IgD-negative memory B cell (primary cell): ENCODE measurements around the gene TWF2. TPM values are rescaled to one million over a fixed set of nuclear protein-coding genes. Genes with fewer than 3 reads are reported as not detected.
A peak's percentile ranks its signal among the peaks of the same experiment; 100 is the strongest.

Experiments
- H3K27ac Mint-ChIP-seq, 3 donors: one replicate each; pipeline ENCODE4 v1.8.0; 2020 to 2022; ENCODE audit warnings: mild to moderate bottlenecking in 3 of 3, mixed read lengths in 3 of 3, moderate library complexity in 1 of 3
- H3K27me3 Mint-ChIP-seq: one replicate; pipeline ENCODE4 v1.8.0; 2021; ENCODE audit warnings: mixed read lengths
- H3K36me3 Mint-ChIP-seq: one replicate; pipeline ENCODE4 v1.8.0; 2020; ENCODE audit warnings: mild to moderate bottlenecking, mixed read lengths
- H3K4me1 Mint-ChIP-seq, 3 donors: one replicate each; pipeline ENCODE4 v1.8.0; 2020 to 2022; ENCODE audit warnings: mixed read lengths in 3 of 3, mild to moderate bottlenecking in 1 of 3
- H3K4me3 Mint-ChIP-seq, 4 donors: one replicate each; pipeline ENCODE4 v1.8.0; 2020 to 2022; ENCODE audit warnings: mild to moderate bottlenecking in 4 of 4, mixed read lengths in 4 of 4, moderate library complexity in 3 of 4
- H3K9me3 Mint-ChIP-seq, 3 donors: one replicate each; pipeline ENCODE4 v1.8.0; 2020 to 2021; ENCODE audit warnings: mixed read lengths in 3 of 3, mild to moderate bottlenecking in 1 of 3
- polyA plus RNA-seq: library from polyadenylated mRNA; unstranded; fragments of 300-500 nt; fragmentation: Illumina TruSeq; gene quantifications from one replicate; pipeline ENCODE4 v1.2.3, GENCODE V29; 2021

TWF2 gene
- polyA plus RNA-seq, 1 donor from 2014 or later: 108 TPM

GRCh38 chr3:52237006-52237656 lies 1.8 kb downstream of the TWF2 start:
- H3K27ac Mint-ChIP-seq: peak overlapping the region in 1 of 3 donors; percentile 9
- no peaks in the 10 kb centered on the region for H3K9me3 Mint-ChIP-seq
- H3K27me3 Mint-ChIP-seq: no peaks in the 10 kb centered on the region
- H3K36me3 Mint-ChIP-seq: no peaks in the 10 kb centered on the region
- peaks cover 14 to 40% (median 33%) of the 10 kb centered on the region in 3 donors for H3K4me1 Mint-ChIP-seq
- H3K4me3 Mint-ChIP-seq: peak overlapping the region; percentile 54 to 91 (median 76)

- H3K4me1 Mint-ChIP-seq: peaks cover 18 to 40% (median 37%) of the 10 kb centered on the region in 3 donors
- H3K9me3 Mint-ChIP-seq: no peaks in the 10 kb centered on the region
- peak overlapping the region in 2 of 4 donors; percentile 37 to 91 for H3K4me3 Mint-ChIP-seq
- no peaks in the 10 kb centered on the region for H3K36me3 Mint-ChIP-seq
- peak overlapping the region in 2 of 3 donors; percentile 31 to 61 for H3K27ac Mint-ChIP-seq
- H3K27me3 Mint-ChIP-seq: no peaks in the 10 kb centered on the region
Observed at GRCh38 chr3:52236424-52236886, 2.5 kb downstream of the TWF2 start.

- Mint-ChIP-seq H3K4me1 (peaks cover 11 to 28% (median 27%) of the 10 kb centered on the region in 3 donors), H3K36me3 (peaks cover 5% of the 10 kb centered on the region), H3K9me3 (no peaks in the 10 kb centered on the region), H3K4me3 (peak overlapping the region in 2 of 4 donors; percentile 65 to 91), H3K27ac (peak overlapping the region in 1 of 3 donors; percentile 35), H3K27me3 (no peaks in the 10 kb centered on the region)
Observed at GRCh38 chr3:52234516-52235447, 4.2 kb downstream of the TWF2 start.

- H3K4me3 Mint-ChIP-seq: peak overlapping the region in 2 of 4 donors; percentile 17 to 54
- H3K27ac Mint-ChIP-seq: peak overlapping the region in 2 of 3 donors; percentile 35 to 78
- H3K9me3 Mint-ChIP-seq: no peaks in the 10 kb centered on the region
- H3K4me1 Mint-ChIP-seq: peaks cover 5 to 26% (median 25%) of the 10 kb centered on the region in 3 donors
- peaks cover 5% of the 10 kb centered on the region for H3K36me3 Mint-ChIP-seq
- H3K27me3 Mint-ChIP-seq: no peaks in the 10 kb centered on the region
Observed at GRCh38 chr3:52233968-52234367, 5.0 kb downstream of the TWF2 start.

GRCh38 chr3:52233108-52233591 lies 5.8 kb downstream of the TWF2 start:
- H3K36me3 Mint-ChIP-seq: peaks cover 5% of the 10 kb centered on the region
- peaks cover 5 to 22% (median 21%) of the 10 kb centered on the region in 3 donors for H3K4me1 Mint-ChIP-seq
- peak overlapping the region in 1 of 3 donors; percentile 23 for H3K27ac Mint-ChIP-seq
- H3K9me3 Mint-ChIP-seq: no peaks in the 10 kb centered on the region
- no peak overlapping the region for H3K4me3 Mint-ChIP-seq
- no peaks in the 10 kb centered on the region for H3K27me3 Mint-ChIP-seq

GRCh38 chr3:52232279-52233107 lies 6.5 kb downstream of the TWF2 start:
- peaks cover 5% of the 10 kb centered on the region for H3K36me3 Mint-ChIP-seq
- H3K27ac Mint-ChIP-seq: no peak overlapping the region
- H3K9me3 Mint-ChIP-seq: no peaks in the 10 kb centered on the region
- peaks cover 5 to 23% (median 22%) of the 10 kb centered on the region in 3 donors for H3K4me1 Mint-ChIP-seq
- no peaks in the 10 kb centered on the region for H3K27me3 Mint-ChIP-seq
- no peak overlapping the region for H3K4me3 Mint-ChIP-seq

GRCh38 chr3:52231502-52232278 lies 7.3 kb downstream of the TWF2 start:
- Mint-ChIP-seq H3K9me3 (no peaks in the 10 kb centered on the region), H3K4me1 (peaks cover 9 to 27% (median 27%) of the 10 kb centered on the region in 3 donors), H3K4me3 (peak overlapping the region in 2 of 4 donors; percentile 9 to 12), H3K36me3 (peaks cover 5% of the 10 kb centered on the region), H3K27ac (peak overlapping the region in 2 of 3 donors; percentile 46 to 82), H3K27me3 (no peaks in the 10 kb centered on the region)

GRCh38 chr3:52230889-52231499 lies 8.0 kb downstream of the TWF2 start:
- Mint-ChIP-seq H3K27me3 (no peaks in the 10 kb centered on the region), H3K9me3 (no peaks in the 10 kb centered on the region), H3K4me1 (peaks cover 15 to 32% (median 31%) of the 10 kb centered on the region in 3 donors), H3K27ac (peak overlapping the region in 2 of 3 donors; percentile 46 to 82), H3K36me3 (peaks cover 5% of the 10 kb centered on the region), H3K4me3 (peak overlapping the region in 1 of 4 donors; percentile 9)

GRCh38 chr3:52230461-52230860 lies 8.5 kb downstream of the TWF2 start:
- Mint-ChIP-seq H3K36me3 (peaks cover 5% of the 10 kb centered on the region), H3K9me3 (no peaks in the 10 kb centered on the region), H3K27ac (no peak overlapping the region), H3K4me1 (peaks cover 18 to 34% (median 30%) of the 10 kb centered on the region in 3 donors), H3K4me3 (no peak overlapping the region), H3K27me3 (no peaks in the 10 kb centered on the region)

GRCh38 chr3:52229656-52230055 lies 9.3 kb downstream of the TWF2 start:
- Mint-ChIP-seq H3K27ac (peak overlapping the region in 1 of 3 donors; percentile 21), H3K4me1 (peaks cover 20 to 32% (median 29%) of the 10 kb centered on the region in 3 donors), H3K36me3 (peaks cover 5% of the 10 kb centered on the region), H3K4me3 (no peak overlapping the region), H3K27me3 (no peaks in the 10 kb centered on the region), H3K9me3 (no peaks in the 10 kb centered on the region)

GRCh38 chr3:52228751-52229291 lies 10.1 kb downstream of the TWF2 start:
- Mint-ChIP-seq H3K9me3 (no peaks in the 10 kb centered on the region), H3K36me3 (peaks cover 5% of the 10 kb centered on the region), H3K27me3 (peaks cover under 1% of the 10 kb centered on the region), H3K27ac (peak overlapping the region in 1 of 3 donors; percentile 21), H3K4me1 (peaks cover 22 to 32% (median 32%) of the 10 kb centered on the region in 3 donors), H3K4me3 (no peak overlapping the region)

GRCh38 chr3:52228266-52228665 lies 10.7 kb downstream of the TWF2 start:
- Mint-ChIP-seq H3K27ac (peak overlapping the region in 1 of 3 donors; percentile 74), H3K4me1 (peaks cover 27 to 38% (median 37%) of the 10 kb centered on the region in 3 donors), H3K27me3 (peaks cover 2% of the 10 kb centered on the region)

GRCh38 chr3:52227766-52228165 lies 11.2 kb downstream of the TWF2 start:
- H3K27ac Mint-ChIP-seq: peak overlapping the region; percentile 74 to 94 (median 92)
- H3K4me1 Mint-ChIP-seq: peaks cover 32 to 41% (median 40%) of the 10 kb centered on the region in 3 donors
- H3K27me3 Mint-ChIP-seq: peaks cover 2% of the 10 kb centered on the region
- H3K9me3 Mint-ChIP-seq: no peaks in the 10 kb centered on the region
- peaks cover 7% of the 10 kb centered on the region for H3K36me3 Mint-ChIP-seq
- peak overlapping the region in 1 of 4 donors; percentile 16 for H3K4me3 Mint-ChIP-seq

More at GRCh38 chr3:52228266-52228665, 10.7 kb downstream of the TWF2 start:
- peaks cover 7% of the 10 kb centered on the region for H3K36me3 Mint-ChIP-seq
- no peaks in the 10 kb centered on the region for H3K9me3 Mint-ChIP-seq
- H3K4me3 Mint-ChIP-seq: peak overlapping the region in 1 of 4 donors; percentile 16
